Hepatocyte (in vitro differentiated cells): ENCODE measurements around the gene VIPR1. TPM values are rescaled to one million over a fixed set of nuclear protein-coding genes. Genes with fewer than 3 reads are reported as not detected.

Experiments
- DNase-seq: peaks from one replicate; pipeline ENCODE4 v3.0.0-alpha.2; 2016; ENCODE audit warnings: low spot score
- H2AFZ ChIP-seq: fragments of 200-600 bp; sonication (generic); 2 replicates; pipeline ENCODE4 v1.6.0; 2016; ENCODE audit warnings: antibody characterized with exemption, mild to moderate bottlenecking
- H3K27ac ChIP-seq: fragments of 200-600 bp; sonication (generic); 2 replicates; pipeline ENCODE4 v1.5.1; 2016; ENCODE audit warnings: mild to moderate bottlenecking
- H3K27me3 ChIP-seq: fragments of 200-600 bp; sonication (generic); 2 replicates; pipeline ENCODE4 v1.6.1; 2016
- H3K36me3 ChIP-seq: fragments of 200-600 bp; sonication (generic); replicated peaks from 2 replicates; pipeline ENCODE4 v1.5.1; 2016; ENCODE audit warnings: low read depth; ENCODE audit not compliant: insufficient read depth
- H3K4me1 ChIP-seq: fragments of 200-600 bp; sonication (generic); 2 replicates; pipeline ENCODE4 v1.5.1; 2016; ENCODE audit warnings: mild to moderate bottlenecking, moderate library complexity; ENCODE audit not compliant: insufficient read depth
- H3K4me2 ChIP-seq: fragments of 200-600 bp; sonication (generic); 2 replicates; pipeline ENCODE4 v1.6.0; 2016
- H3K4me3 ChIP-seq: fragments of 200-600 bp; sonication (generic); 2 replicates; pipeline ENCODE4 v1.5.1; 2016; ENCODE audit warnings: mild to moderate bottlenecking
- H3K79me2 ChIP-seq: fragments of 200-600 bp; sonication (generic); 2 replicates; pipeline ENCODE4 v1.6.0; 2017; ENCODE audit warnings: mild to moderate bottlenecking
- H3K9me2 ChIP-seq: fragments of 200-600 bp; sonication (generic); replicated peaks from 2 replicates; pipeline ENCODE4 v1.6.0; 2017; ENCODE audit warnings: mild to moderate bottlenecking; ENCODE audit not compliant: insufficient read depth
- H3K9me3 ChIP-seq: fragments of 200-600 bp; sonication (generic); 2 replicates; pipeline ENCODE4 v1.5.1; 2016; ENCODE audit warnings: low read depth, mild to moderate bottlenecking
- H4K20me1 ChIP-seq: fragments of 200-600 bp; sonication (generic); 2 replicates; pipeline ENCODE4 v1.6.0; 2016; ENCODE audit warnings: mild to moderate bottlenecking; ENCODE audit not compliant: insufficient read depth, poor library complexity, severe bottlenecking
- EZH2 ChIP-seq: fragments of 200-600 bp; sonication (generic); IDR thresholded peaks from 2 replicates; pipeline ENCODE4 v1.6.1; 2016; ENCODE audit warnings: antibody characterized with exemption, mild to moderate bottlenecking, borderline replicate concordance
- EZH2phosphoT487 ChIP-seq: fragments of 200-600 bp; sonication (generic); IDR thresholded peaks from one replicate; pipeline ENCODE4 v1.6.1; 2018; ENCODE audit warnings: antibody characterized with exemption, mild to moderate bottlenecking, low read depth, moderate library complexity; ENCODE audit not compliant: unreplicated experiment, severe bottlenecking
- WGBS: methylation state at CpG from one replicate; pipeline ENCODE4 v1.1.6; 2016; ENCODE audit warnings: low lambda C conversion rate; ENCODE audit errors: missing lambda C conversion rate; 5-methylcytosine and 5-hydroxymethylcytosine counted together
- polyA plus RNA-seq: library from polyadenylated mRNA; unstranded; fragments of >200 nt; fragmentation: Nextera tagmentation; extraction: Ambion mirVana; gene quantifications from 2 replicates; pipeline ENCODE4 v1.2.1, GENCODE V29; 2016
- total RNA-seq: library from RNA; depleted of rRNA; stranded (reverse); fragments of >200 nt; gene quantifications from 2 replicates; pipeline ENCODE4 v1.2.3, GENCODE V29; 2014
- TF ChIP-seq, protein P1 (sequence below): fragments of 200-600 bp; sonication (generic); IDR thresholded peaks from 2 replicates; pipeline ENCODE4 v1.5.1; 2016; ENCODE audit warnings: antibody characterized with exemption, mild to moderate bottlenecking; ENCODE audit not compliant: poor library complexity

VIPR1 gene
- total and polyA plus RNA-seq, 2 experiments from 2014 or later, result 17.5 to 19.2 TPM

DNA sequence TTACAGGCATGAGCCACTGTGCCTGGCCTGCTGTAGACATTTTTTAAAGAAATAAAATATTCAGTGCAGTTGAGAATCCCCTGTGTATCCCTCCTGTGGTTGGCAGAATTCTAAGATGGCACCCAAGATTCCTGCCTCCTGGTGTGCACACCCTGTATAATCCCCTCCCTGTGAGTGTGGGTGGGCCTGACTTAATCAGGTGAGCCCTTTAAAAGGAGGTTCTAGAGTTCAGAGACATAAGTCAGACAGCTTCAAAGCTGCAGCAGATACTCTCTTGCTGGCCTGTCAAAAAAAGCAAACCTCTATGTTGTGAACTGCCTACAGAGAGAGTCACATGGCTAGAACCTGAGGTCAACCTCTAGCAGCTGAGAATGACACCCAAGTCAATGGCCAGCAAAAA, 7.0 kb upstream of the VIPR1 start:
- Histone ChIP-seq H3K4me1 (peaks cover under 1% of the 10 kb centered on the region), H3K9me3 (no peaks in the 10 kb centered on the region), H3K27me3 (peaks cover 21% of the 10 kb centered on the region), H3K36me3 (no peaks in the 10 kb centered on the region), H3K9me2 (no peaks in the 10 kb centered on the region), H3K4me3 (no peak overlapping the region), H3K4me2 (no peak overlapping the region), H4K20me1 (no peaks in the 10 kb centered on the region), H3K79me2 (no peaks in the 10 kb centered on the region), H2AFZ (no peak overlapping the region), H3K27ac (no peak overlapping the region)
- TF ChIP-seq, protein P1, sequence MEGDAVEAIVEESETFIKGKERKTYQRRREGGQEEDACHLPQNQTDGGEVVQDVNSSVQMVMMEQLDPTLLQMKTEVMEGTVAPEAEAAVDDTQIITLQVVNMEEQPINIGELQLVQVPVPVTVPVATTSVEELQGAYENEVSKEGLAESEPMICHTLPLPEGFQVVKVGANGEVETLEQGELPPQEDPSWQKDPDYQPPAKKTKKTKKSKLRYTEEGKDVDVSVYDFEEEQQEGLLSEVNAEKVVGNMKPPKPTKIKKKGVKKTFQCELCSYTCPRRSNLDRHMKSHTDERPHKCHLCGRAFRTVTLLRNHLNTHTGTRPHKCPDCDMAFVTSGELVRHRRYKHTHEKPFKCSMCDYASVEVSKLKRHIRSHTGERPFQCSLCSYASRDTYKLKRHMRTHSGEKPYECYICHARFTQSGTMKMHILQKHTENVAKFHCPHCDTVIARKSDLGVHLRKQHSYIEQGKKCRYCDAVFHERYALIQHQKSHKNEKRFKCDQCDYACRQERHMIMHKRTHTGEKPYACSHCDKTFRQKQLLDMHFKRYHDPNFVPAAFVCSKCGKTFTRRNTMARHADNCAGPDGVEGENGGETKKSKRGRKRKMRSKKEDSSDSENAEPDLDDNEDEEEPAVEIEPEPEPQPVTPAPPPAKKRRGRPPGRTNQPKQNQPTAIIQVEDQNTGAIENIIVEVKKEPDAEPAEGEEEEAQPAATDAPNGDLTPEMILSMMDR, result no peak
- TF ChIP-seq EZH2 (no peak), EZH2phosphoT487 (no peak)
- DNase-seq, result no peak

DNA sequence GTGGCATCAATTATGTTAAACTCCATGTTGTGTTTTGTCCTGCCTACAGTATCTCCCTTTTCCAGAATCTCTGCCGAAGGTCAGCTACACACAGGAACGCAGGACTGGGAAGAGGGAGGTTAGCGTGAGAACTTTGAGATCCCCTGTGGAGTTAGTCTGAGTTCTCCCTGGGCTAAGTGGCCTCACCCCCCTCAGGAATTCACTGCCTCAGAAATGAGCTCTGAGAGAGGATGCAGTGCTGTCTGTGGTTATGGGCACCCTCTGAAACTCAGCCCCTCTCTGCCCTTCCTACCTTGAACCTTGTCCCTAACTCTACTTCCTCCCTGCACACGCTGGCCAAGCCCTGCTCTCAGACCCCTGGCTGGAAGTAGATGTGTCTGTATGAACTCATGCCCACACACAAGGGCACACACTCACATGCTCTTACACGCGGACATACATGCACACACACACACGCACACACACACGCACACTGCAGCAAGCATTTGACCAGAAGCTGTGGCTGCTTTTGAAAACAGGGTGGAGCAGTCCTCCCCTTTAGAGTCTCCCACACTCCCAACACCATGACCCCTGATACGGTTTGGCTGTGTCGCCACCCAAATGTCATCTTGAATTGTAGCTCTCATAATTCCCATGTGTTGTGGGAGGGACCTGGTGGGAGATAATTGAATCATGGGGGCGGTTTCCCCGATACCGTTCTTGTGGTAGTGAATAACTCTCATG, 5.3 kb upstream of the VIPR1 start:
- TF ChIP-seq, protein P1, result no peak
- TF ChIP-seq EZH2phosphoT487 (no peak), EZH2 (no peak)
- H3K4me2 ChIP-seq, result peak overlapping the region; percentile 55
- peak overlapping the region; percentile 35 for H3K27ac ChIP-seq
- peaks cover 36% of the 10 kb centered on the region for H3K27me3 ChIP-seq
- no peaks in the 10 kb centered on the region for H3K9me2 ChIP-seq
- H3K79me2 ChIP-seq, result no peaks in the 10 kb centered on the region
- H3K36me3 ChIP-seq, result no peaks in the 10 kb centered on the region
- H4K20me1 ChIP-seq, result no peaks in the 10 kb centered on the region
- DNase-seq, result peak; percentile 62
- H2AFZ ChIP-seq, result no peak overlapping the region
- H3K9me3 ChIP-seq, result no peaks in the 10 kb centered on the region
- peaks cover 4% of the 10 kb centered on the region for H3K4me1 ChIP-seq
- H3K4me3 ChIP-seq, result no peak overlapping the region
- WGBS, result 62% methylated on average over 13 of the region's 13 CpGs

DNA sequence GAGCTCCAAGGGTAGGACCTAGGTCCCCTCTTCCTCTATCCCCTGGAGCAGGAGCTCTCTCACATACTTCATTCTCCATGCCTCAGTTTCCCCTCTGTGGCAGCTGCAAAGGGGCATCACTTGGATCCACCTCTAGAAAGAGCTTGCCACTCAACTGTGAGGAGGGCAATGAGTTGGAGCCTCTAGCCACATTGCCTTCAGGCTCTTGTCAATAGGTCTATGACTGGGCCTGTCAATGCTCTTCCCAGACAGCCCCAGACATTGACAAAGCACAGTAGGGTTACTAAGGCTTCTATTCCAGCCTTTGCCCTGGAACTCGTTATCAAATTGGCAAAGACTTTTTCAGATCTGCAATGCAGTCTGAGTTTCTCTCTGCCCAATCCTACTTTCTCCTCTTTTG, 4.4 kb upstream of the VIPR1 start:
- Histone ChIP-seq H3K9me3 (no peaks in the 10 kb centered on the region), H3K4me2 (no peak overlapping the region), H3K27me3 (peaks cover 36% of the 10 kb centered on the region), H3K4me3 (no peak overlapping the region), H3K9me2 (no peaks in the 10 kb centered on the region), H3K79me2 (no peaks in the 10 kb centered on the region), H2AFZ (no peak overlapping the region), H3K36me3 (no peaks in the 10 kb centered on the region), H3K4me1 (peaks cover 6% of the 10 kb centered on the region), H4K20me1 (no peaks in the 10 kb centered on the region), H3K27ac (no peak overlapping the region)
- DNase-seq, result no peak
- no peak for TF ChIP-seq EZH2phosphoT487
- TF ChIP-seq, protein P1, result no peak
- 64% methylated on average over 1 of the region's 1 CpG for WGBS
